Vagina (tissue), 2 donors: ENCODE results near the gene ESR1.

Experiments used
- CTCF ChIP-seq, 3 experiments: fragments of 450-650 bp in 2 of 3; fragments of 200-600 bp in 1 of 3; sonication (generic) in 1 of 3; IDR thresholded peaks; one replicate each; pipeline ENCODE4 v1.5.1; 2017 to 2019; ENCODE audit warnings: antibody characterized with exemption in 3 of 3, mild to moderate bottlenecking in 2 of 3, moderate library complexity in 2 of 3
- POLR2A ChIP-seq, 2 donors: fragments of 450-650 bp; IDR thresholded peaks; one replicate each; pipeline ENCODE4 v1.6.1; 2017; ENCODE audit warnings: antibody characterized with exemption in 2 of 2, mild to moderate bottlenecking in 2 of 2, moderate library complexity in 2 of 2
- POLR2AphosphoS5 ChIP-seq, 2 donors: sonication (generic); formaldehyde crosslinking; IDR thresholded peaks; one replicate each; pipeline ENCODE4 v1.9.0; 2017; ENCODE audit warnings: antibody characterized with exemption in 2 of 2, mild to moderate bottlenecking in 2 of 2, low read depth in 1 of 2; ENCODE audit not compliant: insufficient read depth in 1 of 2

GRCh38 chr6:152048921-152049320 is 241.4 kb downstream of the ESR1 start:
- TF ChIP-seq CTCF (IDR thresholded peaks at IDR 0.05) (no peak), POLR2A (IDR thresholded peaks at IDR 0.05) (no peak), POLR2AphosphoS5 (IDR thresholded peaks at IDR 0.05; ENCODE audit: insufficient read depth in 1 of 2, low read depth in 1 of 2) (no peak)
